Tibial artery (tissue), 4 donors: ENCODE data around the gene NET1.

Source experiments
- DNase-seq, 2 donors: peaks; one replicate each; pipeline ENCODE4 v3.0.0-alpha.2; 2019
- H3K27ac ChIP-seq, 2 donors: fragments of 200-600 bp; sonication (generic) in 1 of 2; 1 replicate in 1 of 2; 2 replicates in 1 of 2; pipeline ENCODE4 v1.5.1; 2018 to 2019; ENCODE audit warnings: mild to moderate bottlenecking in 1 of 2
- H3K27me3 ChIP-seq, 2 donors: fragments of 200-600 bp; sonication (generic) in 1 of 2; one replicate each; pipeline versions ENCODE4 v1.5.1 to v1.6.0; 2016 to 2019
- H3K36me3 ChIP-seq, 3 donors: fragments of 200-600 bp; sonication (generic) in 2 of 3; one replicate each; pipeline ENCODE4 v1.5.1; 2016 to 2019; ENCODE audit warnings: mild to moderate bottlenecking in 2 of 3
- H3K4me1 ChIP-seq, 4 donors: fragments of 200-600 bp; sonication (generic) in 2 of 4; 1 replicate in 3 of 4; 2 replicates in 1 of 4; pipeline ENCODE4 v1.5.1; 2016 to 2019
- H3K4me3 ChIP-seq, 2 donors: fragments of 200-600 bp; sonication (generic) in 1 of 2; 1 replicate in 1 of 2; 2 replicates in 1 of 2; pipeline ENCODE4 v1.5.1; 2018 to 2019; ENCODE audit warnings: mild to moderate bottlenecking in 2 of 2
- H3K9me3 ChIP-seq, 3 donors: fragments of 200-600 bp; sonication (generic) in 1 of 3; one replicate each; pipeline ENCODE4 v1.5.1; 2016 to 2019
- CTCF ChIP-seq, 2 experiments: fragments of 200-600 bp in 1 of 2; fragments of 450-650 bp in 1 of 2; IDR thresholded peaks; one replicate each; pipeline ENCODE4 v1.5.1; 2017 to 2019; ENCODE audit warnings: antibody characterized with exemption in 2 of 2, mild to moderate bottlenecking in 1 of 2, moderate library complexity in 1 of 2
- intact Hi-C: fragments of 100-400 bp; cut with DNase I; formaldehyde crosslinking; loops from one replicate; pipeline ENCODE4 v1.15.0; 2023; ENCODE audit warnings: low total_unique reads

Gene NET1

GRCh38 chr10:5395168-5395567 is 17.2 kb upstream of the NET1 start:
- TF ChIP-seq CTCF (IDR thresholded peaks at IDR 0.05): no peak
- no peak overlapping the region for H3K27ac ChIP-seq
- no peak overlapping the region for H3K4me3 ChIP-seq
- H3K9me3 ChIP-seq: peaks cover 0 to 15% (median 8%) of the 10 kb centered on the region in 3 donors
- DNase-seq: no peak
- no peaks in the 10 kb centered on the region for H3K27me3 ChIP-seq
- intact Hi-C loops: no loop called here
- no peaks in the 10 kb centered on the region for H3K4me1 ChIP-seq
- no peaks in the 10 kb centered on the region for H3K36me3 ChIP-seq

GRCh38 chr10:5396556-5397300 is 15.6 kb upstream of the NET1 start:
- Histone ChIP-seq H3K36me3 (no peaks in the 10 kb centered on the region), H3K27me3 (no peaks in the 10 kb centered on the region), H3K9me3 (no peaks in the 10 kb centered on the region), H3K27ac (no peak overlapping the region), H3K4me3 (no peak overlapping the region), H3K4me1 (no peaks in the 10 kb centered on the region)
- no peak for DNase-seq
- no peak for TF ChIP-seq CTCF (IDR thresholded peaks at IDR 0.05)
- intact Hi-C loops: no loop called here

- DNase-seq: no peak
Measured at GRCh38 chr10:5399332-5399731, 13.0 kb upstream of the NET1 start.

GRCh38 chr10:5400468-5401240 is 11.7 kb upstream of the NET1 start:
- intact Hi-C loops: no loop called here
- Histone ChIP-seq H3K4me3 (no peak overlapping the region), H3K36me3 (no peaks in the 10 kb centered on the region), H3K4me1 (no peaks in the 10 kb centered on the region), H3K9me3 (no peaks in the 10 kb centered on the region), H3K27me3 (no peaks in the 10 kb centered on the region), H3K27ac (no peak overlapping the region)
- no peak for TF ChIP-seq CTCF (IDR thresholded peaks at IDR 0.05)
- no peak for DNase-seq

More at GRCh38 chr10:5399332-5399731, 13.0 kb upstream of the NET1 start:
- H3K27me3 ChIP-seq: no peaks in the 10 kb centered on the region
- TF ChIP-seq CTCF (IDR thresholded peaks at IDR 0.05): no peak
- intact Hi-C loops: no loop called here
- no peak overlapping the region for H3K4me3 ChIP-seq
- H3K36me3 ChIP-seq: no peaks in the 10 kb centered on the region
- no peak overlapping the region for H3K27ac ChIP-seq
- H3K4me1 ChIP-seq: no peaks in the 10 kb centered on the region
- no peaks in the 10 kb centered on the region for H3K9me3 ChIP-seq

- Histone ChIP-seq H3K4me1 (no peaks in the 10 kb centered on the region), H3K27ac (no peak overlapping the region), H3K27me3 (no peaks in the 10 kb centered on the region), H3K4me3 (no peak overlapping the region), H3K9me3 (no peaks in the 10 kb centered on the region), H3K36me3 (no peaks in the 10 kb centered on the region)
- DNase-seq: no peak
- no peak for TF ChIP-seq CTCF (IDR thresholded peaks at IDR 0.05)
- intact Hi-C loops: no loop called here
Measured at GRCh38 chr10:5402798-5403197, 9.6 kb upstream of the NET1 start.
